SK-N-SH (cell line): ENCODE results near the gene SIK2. TPM values are rescaled to one million over a fixed set of nuclear protein-coding genes. Genes with fewer than 3 reads are reported as not detected.
A peak's percentile ranks its signal among the peaks of the same experiment; 100 is the strongest.

Experiments
- CTCF ChIA-PET: fragments of 300-600, 350-600 bp; formaldehyde crosslinking; extraction: SDS; loops from one replicate; lab custom pipeline; 2021; lab: Yijun Ruan, JAX
- POLR2A ChIA-PET: fragments of 350-600 bp; sonication (Branson Sonifier 250); formaldehyde crosslinking; extraction: SDS; loops from one replicate; lab custom pipeline; 2020; ENCODE audit warnings: antibody characterized with exemption, inconsistent platforms; lab: Yijun Ruan, JAX
- DNase-seq: peaks from one replicate; pipeline ENCODE4 v3.0.0; 2012
- H2AFZ ChIP-seq: fragments of 200-600 bp; sonication (generic); 2 replicates; pipeline ENCODE4 v1.8.1; 2016; ENCODE audit warnings: antibody characterized with exemption, mild to moderate bottlenecking, low read depth
- H3F3A ChIP-seq: fragments of 200-600 bp; sonication (generic); replicated peaks from 2 replicates; pipeline ENCODE3; 2016; ENCODE audit warnings: antibody characterized with exemption, mild to moderate bottlenecking; ENCODE audit not compliant: insufficient read depth
- H3K27ac ChIP-seq, 2 experiments: fragments of 200-500 bp in 1 of 2; fragments of 200-600 bp in 1 of 2; sonication (Bioruptor generic) in 1 of 2; sonication (generic), shearing (Covaris generic) in 1 of 2; 2 replicates each; pipeline versions ENCODE4 v1.5.1 to v1.6.1; 2014 to 2016; ENCODE audit warnings: low read depth in 2 of 2, inconsistent platforms in 1 of 2, low read length in 1 of 2, mild to moderate bottlenecking in 1 of 2, mixed read lengths in 1 of 2
- H3K27me3 ChIP-seq: fragments of 200-600 bp; sonication (generic), shearing (Covaris generic); 2 replicates; pipeline ENCODE4 v1.6.1; 2016; ENCODE audit warnings: mixed run types; ENCODE audit not compliant: insufficient read depth
- H3K36me3 ChIP-seq, 2 experiments: fragments of 200-500 bp in 1 of 2; fragments of 200-600 bp in 1 of 2; sonication (Bioruptor generic) in 1 of 2; sonication (generic) in 1 of 2; replicated peaks in 1 of 2; 2 replicates each; pipeline versions ENCODE3 to v1.5.1; 2014 to 2016; ENCODE audit warnings: low read length in 1 of 2, mild to moderate bottlenecking in 1 of 2; ENCODE audit not compliant: insufficient read depth in 2 of 2, control insufficient read depth in 1 of 2
- H3K4me1 ChIP-seq, 2 experiments: fragments of 200-500 bp in 1 of 2; fragments of 200-600 bp in 1 of 2; sonication (Bioruptor generic) in 1 of 2; sonication (generic), shearing (Covaris generic) in 1 of 2; 2 replicates each; pipeline versions ENCODE4 v1.5.1 to v1.6.1; 2014 to 2016; ENCODE audit warnings: low read depth in 1 of 2, low read length in 1 of 2, mixed run types in 1 of 2; ENCODE audit not compliant: insufficient read depth in 2 of 2, control insufficient read depth in 1 of 2
- H3K4me2 ChIP-seq: fragments of 200-600 bp; sonication (generic), shearing (Covaris generic); 2 replicates; pipeline ENCODE4 v1.6.1; 2017; ENCODE audit warnings: mixed run types
- H3K4me3 ChIP-seq, 2 experiments: fragments of 200-500 bp in 1 of 2; fragments of 200-600 bp in 1 of 2; sonication (Bioruptor generic) in 1 of 2; sonication (generic), shearing (Covaris generic) in 1 of 2; 2 replicates each; pipeline versions ENCODE4 v1.5.1 to v1.8.1; 2014 to 2016; ENCODE audit warnings: low read depth in 2 of 2, inconsistent platforms in 1 of 2, low read length in 1 of 2, mild to moderate bottlenecking in 1 of 2, mixed read lengths in 1 of 2, moderate library complexity in 1 of 2
- H3K79me2 ChIP-seq: fragments of 200-600 bp; sonication (generic); 2 replicates; pipeline ENCODE4 v1.8.1; 2017; ENCODE audit warnings: mild to moderate bottlenecking; ENCODE audit not compliant: insufficient read depth
- H3K9ac ChIP-seq: fragments of 200-600 bp; sonication (generic); 2 replicates; pipeline ENCODE4 v1.6.1; 2017; ENCODE audit warnings: mixed run types
- H3K9me2 ChIP-seq: fragments of 200-600 bp; sonication (generic); 2 replicates; pipeline ENCODE4 v1.6.1; 2017; ENCODE audit warnings: mixed run types
- H3K9me3 ChIP-seq: fragments of 200-600 bp; sonication (generic); 2 replicates; pipeline ENCODE4 v1.6.1; 2017; ENCODE audit warnings: mixed run types, mild to moderate bottlenecking, moderate library complexity
- H4K20me1 ChIP-seq: fragments of 200-600 bp; sonication (generic); 2 replicates; pipeline ENCODE4 v1.6.1; 2017; ENCODE audit warnings: mild to moderate bottlenecking, mixed run types; ENCODE audit not compliant: insufficient read depth
- CHD2 ChIP-seq: fragments of 150-350 bp; IDR thresholded peaks from 2 replicates; pipeline ENCODE4 v1.6.1; 2018; ENCODE audit warnings: low read length; ENCODE audit not compliant: partially characterized antibody
- EZH2phosphoT487 ChIP-seq: fragments of 200-600 bp; sonication (generic); IDR thresholded peaks from 2 replicates; pipeline ENCODE4 v1.6.1; 2017; ENCODE audit warnings: low read depth, mixed run types, mild to moderate bottlenecking, antibody characterized with exemption, moderate library complexity, borderline replicate concordance
- JUND ChIP-seq: IDR thresholded peaks from 2 replicates; pipeline ENCODE4 v1.4.0; 2012
- MAX ChIP-seq: IDR thresholded peaks from 2 replicates; pipeline ENCODE4 v1.4.0; 2012; ENCODE audit warnings: low read depth
- REST ChIP-seq: IDR thresholded peaks from 2 replicates; pipeline ENCODE4 v1.6.1; 2012; ENCODE audit warnings: mild to moderate bottlenecking, low read depth, low read length, moderate library complexity
- TCF12 ChIP-seq: IDR thresholded peaks from 2 replicates; pipeline ENCODE4 v1.4.0; 2012
- TEAD4 ChIP-seq: IDR thresholded peaks from 2 replicates; pipeline ENCODE4 v1.4.0; 2012; ENCODE audit warnings: mild to moderate bottlenecking, borderline replicate concordance; ENCODE audit not compliant: insufficient read depth
- USF1 ChIP-seq: IDR thresholded peaks from 2 replicates; pipeline ENCODE4 v1.4.0; 2012; ENCODE audit warnings: low read depth, borderline replicate concordance
- USF2 ChIP-seq: fragments of 150-350 bp; IDR thresholded peaks from 2 replicates; pipeline ENCODE4 v1.6.1; 2017; ENCODE audit warnings: antibody characterized with exemption, low read length, low read depth, borderline replicate concordance
- ZBTB33 ChIP-seq: IDR thresholded peaks from 2 replicates; pipeline ENCODE4 v1.4.0; 2012; ENCODE audit warnings: low read depth, borderline replicate concordance
- whole genome bisulfite sequencing: methylation state at CpG from one replicate; pipeline ENCODE4 v1.1.6; 2017; ENCODE audit warnings: low lambda C conversion rate; 5-methylcytosine and 5-hydroxymethylcytosine counted together
- polyA plus RNA-seq, 3 experiments: library from polyadenylated mRNA; depleted of rRNA; stranded (reverse); fragments of >200 nt; gene quantifications; 2 replicates each; pipeline ENCODE4 v1.2.3, GENCODE V29; 2012

SIK2 gene
- polyA plus RNA-seq, 1 of the 3 experiments (the other 2 are of a cell fraction) = 8.9 TPM

GRCh38 chr11:111748035-111748804 is 146.0 kb downstream of the SIK2 start:
- Histone ChIP-seq H2AFZ (no peak overlapping the region), H3K27ac (0 out of 4 replicates have a peak overlapping the region, but pooled peaks of 1 of the 2 experiments have one; percentile 91), H3K9ac (no peak overlapping the region), H3F3A (peaks cover 12% of the 10 kb centered on the region), H3K4me1 (no peaks in the 10 kb centered on the region; a peak in 1 of 4 replicates), H3K9me2 (no peaks in the 10 kb centered on the region), H3K4me3 (no peak overlapping the region), H3K27me3 (no peaks in the 10 kb centered on the region)
- ChIA-PET POLR2A (no interaction called here), CTCF (interaction anchor here (0.6 to 1.1 kb wide), 2 partner anchors 11 to 93 kb away, joined by 3 read pairs; no protein-coding TSS in a partner anchor)
- TF ChIP-seq TEAD4 (no peak), USF1 (no peak), TCF12 (no peak), CHD2 (no peak), EZH2phosphoT487 (no peak), REST (no peak), MAX (no peak), USF2 (no peak), ZBTB33 (no peak), JUND (no peak)
- TF ChIP-seq, all 33 proteins: peak for 0
- no peaks in the 10 kb centered on the region for H4K20me1 ChIP-seq
- H3K36me3 ChIP-seq = peaks cover 55 to 57% of the 10 kb centered on the region in 2 experiments
- no peak for DNase-seq
- 76% methylated on average over 7 of the region's 7 CpGs for WGBS
- H3K9me3 ChIP-seq = no peaks in the 10 kb centered on the region
- H3K4me2 ChIP-seq = no peak overlapping the region
- peaks cover 42% of the 10 kb centered on the region for H3K79me2 ChIP-seq
